Keratinocyte (primary cell): ENCODE data around the gene UGT1A8. TPM values are rescaled to one million over a fixed set of nuclear protein-coding genes. Genes with fewer than 3 reads are reported as not detected.

Source experiments
- DNase-seq: peaks from one replicate; pipeline ENCODE4 v3.0.0-alpha.2; 2011; ENCODE audit warnings: low read depth, missing footprints, low spot score
- FAIRE-seq: peaks from 2 replicates; lab custom pipeline; 2011; peaks lifted over from hg19 to GRCh38; lab: Jason Lieb, UNC
- H2AFZ ChIP-seq: 2 replicates; pipeline ENCODE4 v1.6.0; 2012; ENCODE audit warnings: low read length, control low read depth, inconsistent platforms; ENCODE audit not compliant: control insufficient read depth
- H3K27ac ChIP-seq: 2 replicates; pipeline ENCODE4 v1.5.1; 2011; ENCODE audit warnings: low read length; ENCODE audit not compliant: control insufficient read depth, insufficient read depth
- H3K27me3 ChIP-seq: 3 replicates; pipeline ENCODE4 v1.6.0; 2011; ENCODE audit warnings: low read length; ENCODE audit not compliant: control insufficient read depth, insufficient read depth; ENCODE audit errors: extremely low read depth
- H3K36me3 ChIP-seq, 2 experiments: 2 replicates in 1 of 2; 3 replicates in 1 of 2; pipeline ENCODE4 v1.5.1; 2011; ENCODE audit warnings: low read length in 2 of 2, mild to moderate bottlenecking in 1 of 2; ENCODE audit not compliant: control insufficient read depth in 2 of 2, insufficient read depth in 2 of 2; ENCODE audit errors: extremely low read depth in 1 of 2
- H3K4me1 ChIP-seq: 3 replicates; pipeline ENCODE4 v1.5.1; 2011; ENCODE audit warnings: low read length; ENCODE audit not compliant: control insufficient read depth, insufficient read depth; ENCODE audit errors: extremely low read depth
- H3K4me2 ChIP-seq: 3 replicates; pipeline ENCODE4 v1.6.0; 2011; ENCODE audit warnings: low read depth, low read length; ENCODE audit not compliant: control insufficient read depth, insufficient read depth; ENCODE audit errors: extremely low read depth
- H3K4me3 ChIP-seq, 3 experiments: fragments of 200-600 bp in 1 of 3; sonication (generic) in 1 of 3; 2 replicates in 2 of 3; 3 replicates in 1 of 3; pipeline ENCODE4 v1.5.1; 2011 to 2016; ENCODE audit warnings: low read length in 3 of 3, mild to moderate bottlenecking in 3 of 3, control low read depth in 2 of 3, inconsistent platforms in 1 of 3, low read depth in 1 of 3, mixed read lengths in 1 of 3, mixed run types in 1 of 3, moderate library complexity in 1 of 3; ENCODE audit not compliant: control insufficient read depth in 2 of 3, insufficient read depth in 2 of 3; ENCODE audit errors: extremely low read depth in 1 of 3
- H3K79me2 ChIP-seq: 2 replicates; pipeline ENCODE4 v1.6.0; 2012; ENCODE audit warnings: low read length; ENCODE audit not compliant: control insufficient read depth, insufficient read depth
- H3K9ac ChIP-seq: 3 replicates; pipeline ENCODE4 v1.6.0; 2011; ENCODE audit warnings: low read length; ENCODE audit not compliant: control insufficient read depth, insufficient read depth; ENCODE audit errors: extremely low read depth
- H3K9me1 ChIP-seq: 3 replicates; pipeline ENCODE4 v1.6.0; 2011; ENCODE audit warnings: low read length; ENCODE audit not compliant: control insufficient read depth, insufficient read depth; ENCODE audit errors: extremely low read depth
- H3K9me3 ChIP-seq: 2 replicates; pipeline ENCODE4 v1.5.1; 2012; ENCODE audit warnings: low read depth, low read length; ENCODE audit not compliant: control insufficient read depth
- H4K20me1 ChIP-seq: 3 replicates; pipeline ENCODE4 v1.6.0; 2011; ENCODE audit warnings: low read length; ENCODE audit not compliant: control insufficient read depth, insufficient read depth; ENCODE audit errors: extremely low read depth
- EZH2 ChIP-seq: IDR thresholded peaks from one replicate; pipeline ENCODE4 v1.6.1; 2012; ENCODE audit warnings: inconsistent platforms, mild to moderate bottlenecking, low read length, moderate library complexity
- dilution Hi-C: fragments of 300-500 bp; cut with MboI; formaldehyde crosslinking; loops from one replicate; pipeline ENCODE4 v1.7.0; 2020; ENCODE audit warnings: low sequenced_read_pairs; ENCODE audit not compliant: extremely low pct_ligation_motif_present
- polyA plus RNA-seq, 5 experiments: library from polyadenylated mRNA; depleted of rRNA in 3 of 5; stranded (reverse) in 3 of 5; stranded (forward) in 1 of 5; unstranded in 1 of 5; fragments of >200 nt; gene quantifications; 1 replicate in 1 of 5; 2 replicates in 3 of 5; 3 replicates in 1 of 5; pipeline versions ENCODE4 v1.2.1 to v1.2.3, GENCODE V29; 2011 to 2012; ENCODE audit warnings: missing spikeins in 2 of 5, low read depth in 1 of 5, low replicate concordance in 1 of 5
- TF ChIP-seq, protein P1 (sequence below), 3 experiments: IDR thresholded peaks in 1 of 3; conservative IDR thresholded peaks in 1 of 3; optimal IDR thresholded peaks in 1 of 3; 2 replicates in 2 of 3; 3 replicates in 1 of 3; pipeline versions ENCODE3 to v1.5.1; 2011; ENCODE audit warnings: low read length in 3 of 3, mild to moderate bottlenecking in 3 of 3, moderate library complexity in 2 of 3, control low read depth in 1 of 3, inconsistent platforms in 1 of 3; ENCODE audit not compliant: insufficient read depth in 2 of 3; ENCODE audit errors: extremely low read depth in 1 of 3

Gene UGT1A8
- polyA plus RNA-seq, 1 donor (not counting 4 experiments of a cell fraction or from before 2014, with no cell fraction given), result 0.64 TPM

- Histone ChIP-seq H2AFZ (no peak overlapping the region), H3K4me3 (no peak overlapping the region), H3K4me2 (no peak overlapping the region), H3K9me3 (no peaks in the 10 kb centered on the region), H3K36me3 (peaks cover 0 to 6% of the 10 kb centered on the region in 2 experiments), H3K9ac (no peak overlapping the region), H3K4me1 (no peaks in the 10 kb centered on the region), H3K79me2 (peaks cover 19% of the 10 kb centered on the region), H3K9me1 (no peaks in the 10 kb centered on the region), H3K27ac (no peak overlapping the region), H3K27me3 (no peaks in the 10 kb centered on the region), H4K20me1 (no peaks in the 10 kb centered on the region)
- dilution Hi-C loops, result no loop called here
- TF ChIP-seq, protein P1, sequence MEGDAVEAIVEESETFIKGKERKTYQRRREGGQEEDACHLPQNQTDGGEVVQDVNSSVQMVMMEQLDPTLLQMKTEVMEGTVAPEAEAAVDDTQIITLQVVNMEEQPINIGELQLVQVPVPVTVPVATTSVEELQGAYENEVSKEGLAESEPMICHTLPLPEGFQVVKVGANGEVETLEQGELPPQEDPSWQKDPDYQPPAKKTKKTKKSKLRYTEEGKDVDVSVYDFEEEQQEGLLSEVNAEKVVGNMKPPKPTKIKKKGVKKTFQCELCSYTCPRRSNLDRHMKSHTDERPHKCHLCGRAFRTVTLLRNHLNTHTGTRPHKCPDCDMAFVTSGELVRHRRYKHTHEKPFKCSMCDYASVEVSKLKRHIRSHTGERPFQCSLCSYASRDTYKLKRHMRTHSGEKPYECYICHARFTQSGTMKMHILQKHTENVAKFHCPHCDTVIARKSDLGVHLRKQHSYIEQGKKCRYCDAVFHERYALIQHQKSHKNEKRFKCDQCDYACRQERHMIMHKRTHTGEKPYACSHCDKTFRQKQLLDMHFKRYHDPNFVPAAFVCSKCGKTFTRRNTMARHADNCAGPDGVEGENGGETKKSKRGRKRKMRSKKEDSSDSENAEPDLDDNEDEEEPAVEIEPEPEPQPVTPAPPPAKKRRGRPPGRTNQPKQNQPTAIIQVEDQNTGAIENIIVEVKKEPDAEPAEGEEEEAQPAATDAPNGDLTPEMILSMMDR (optimal IDR thresholded peaks at IDR 0.05 in 1 of 3, IDR thresholded peaks at IDR 0.05 in 1 of 3, conservative IDR thresholded peaks at IDR 0.05 in 1 of 3; ENCODE audit: extremely low read depth in 1 of 3, insufficient read depth in 2 of 3, low read length in 3 of 3), result no peak
- no peak for TF ChIP-seq EZH2
- DNase-seq, result no peak
- FAIRE-seq, result no peak
Observed at GRCh38 chr2:233740870-233741269, 123.4 kb downstream of the UGT1A8 start.

- Histone ChIP-seq H3K4me1 (no peaks in the 10 kb centered on the region), H3K79me2 (peaks cover 13% of the 10 kb centered on the region), H3K9me1 (no peaks in the 10 kb centered on the region), H3K27ac (no peak overlapping the region), H2AFZ (no peak overlapping the region), H3K9me3 (no peaks in the 10 kb centered on the region), H3K4me3 (no peak overlapping the region), H3K27me3 (no peaks in the 10 kb centered on the region), H3K4me2 (no peak overlapping the region), H3K9ac (no peak overlapping the region), H3K36me3 (peaks cover 0 to 1% of the 10 kb centered on the region in 2 experiments), H4K20me1 (no peaks in the 10 kb centered on the region)
- TF ChIP-seq EZH2, result no peak
- TF ChIP-seq, protein P1 (optimal IDR thresholded peaks at IDR 0.05 in 1 of 3, IDR thresholded peaks at IDR 0.05 in 1 of 3, conservative IDR thresholded peaks at IDR 0.05 in 1 of 3; ENCODE audit: extremely low read depth in 1 of 3, insufficient read depth in 2 of 3, low read length in 3 of 3), result no peak
- dilution Hi-C loops, result no loop called here
- DNase-seq, result no peak
- no peak for FAIRE-seq
Observed at GRCh38 chr2:233743464-233744259, 126.2 kb downstream of the UGT1A8 start.
